ENCODE measurements around the gene UBR4. TPM values are rescaled to one million over a fixed set of nuclear protein-coding genes. Genes with fewer than 3 reads are reported as not detected.
A peak's percentile ranks its signal among the peaks of the same experiment; 100 is the strongest.

Gene UBR4
- total and polyA plus RNA-seq, 2 of the 8 experiments (the other 6 are each of a cell fraction or from before 2014, with no cell fraction given): 139 to 152 TPM

- Histone ChIP-seq H3K79me2 (ENCODE audit: control insufficient read depth in 1 of 2, insufficient read depth in 2 of 2, low read length in 2 of 2) (no peaks in the 10 kb centered on the region), H3K56ac (replicated peaks; ENCODE audit: insufficient read length, low read depth, low read length) (no peak overlapping the region), H2BK5ac (ENCODE audit: low read depth, low read length) (no peak overlapping the region), H2BK20ac (ENCODE audit: low read length) (0 out of 2 replicates have a peak overlapping the region, but pooled peaks have one; percentile 69), H4K91ac (replicated peaks; ENCODE audit: insufficient read length, low read length) (no peak overlapping the region), H3K9ac (replicated peaks in 1 of 4; ENCODE audit: extremely low read depth in 1 of 4, low read depth in 3 of 4, low read length in 3 of 4) (no peak overlapping the region; a peak in 1 of 7 replicates), H4K5ac (ENCODE audit: insufficient read length, low read depth, low read length) (no peak overlapping the region), H4K20me1 (replicated peaks in 1 of 2; ENCODE audit: control insufficient read depth in 1 of 2, insufficient read depth in 2 of 2, low read length in 2 of 2) (no peaks in the 10 kb centered on the region), H2AFZ (ENCODE audit: low read length) (no peak overlapping the region), H2BK12ac (ENCODE audit: low read depth, low read length) (no peak overlapping the region), H2BK15ac (ENCODE audit: low read length) (no peak overlapping the region), H3K27ac (ENCODE audit: low read depth, low read length) (no peak overlapping the region), H3K23me2 (ENCODE audit: low read depth, low read length) (no peaks in the 10 kb centered on the region), H3K4ac (replicated peaks; ENCODE audit: insufficient read length, low read depth, low read length) (no peak overlapping the region), H3K36me3 (ENCODE audit: control insufficient read depth in 2 of 4, insufficient read depth in 4 of 4, low read length in 3 of 4) (no peaks in the 10 kb centered on the region), H4K8ac (ENCODE audit: extremely low read depth, insufficient read depth, low read length) (peak overlapping the region; percentile 11; the same call in 1 of the 2 replicates), H3K27me3 (replicated peaks in 1 of 4; ENCODE audit: control insufficient read depth in 3 of 4, extremely low read depth in 1 of 4, insufficient read depth in 3 of 4, low read length in 3 of 4) (no peaks in the 10 kb centered on the region), H3K23ac (ENCODE audit: insufficient read length) (no peak overlapping the region), H3K4me2 (ENCODE audit: insufficient read depth in 1 of 2, low read depth in 2 of 2, low read length in 2 of 2) (no peak overlapping the region), H3K9me3 (ENCODE audit: insufficient read depth in 2 of 2, low read depth in 1 of 2, low read length in 1 of 2) (no peaks in the 10 kb centered on the region), H2AK5ac (ENCODE audit: low read depth, low read length) (0 out of 2 replicates have a peak overlapping the region, but pooled peaks have one; percentile 39), H3K4me1 (replicated peaks in 1 of 4; ENCODE audit: control insufficient read depth in 3 of 4, insufficient read depth in 4 of 4, low read length in 3 of 4) (no peaks in the 10 kb centered on the region; a peak in 2 of 7 replicates), H3K4me3 (ENCODE audit: extremely low read depth in 1 of 4, insufficient read depth in 2 of 4, low read depth in 3 of 4, low read length in 4 of 4) (no peak overlapping the region), H3K14ac (ENCODE audit: insufficient read length) (no peak overlapping the region), H2BK120ac (replicated peaks; ENCODE audit: low read depth, low read length) (no peak overlapping the region), H3K79me1 (ENCODE audit: low read depth, low read length) (peaks cover 2% of the 10 kb centered on the region; the same call in 1 of the 2 replicates), H3K18ac (ENCODE audit: extremely low read depth, low read length) (no peak overlapping the region)
- WGBS, 2 experiments (ENCODE audit: extremely low coverage in 1 of 2, insufficient coverage in 1 of 2, insufficient read length in 1 of 2, insufficient replicate concordance in 2 of 2, low coverage in 1 of 2, low lambda C conversion rate in 2 of 2, missing lambda C conversion rate in 1 of 2): 90% methylated on average over 15 of the region's 15 CpGs; no CpG with 5 or more reads in 1 of the 2 experiments
- no peak for DNase-seq (ENCODE audit: low read depth in 1 of 2, low spot score in 2 of 2)
- ChIA-PET CTCF (ENCODE audit: partially characterized antibody) (interaction anchor here (0.7 to 3.7 kb wide), 9 partner anchors 13 to 602 kb away, joined by 3 to 21 read pairs (median 5); no protein-coding TSS in a partner anchor), POLR2A (ENCODE audit: partially characterized antibody) (interaction anchor here (0.6 to 1.1 kb wide), 2 partner anchors 10 to 259 kb away, joined by 3 to 4 read pairs; no protein-coding TSS in a partner anchor)
- FAIRE-seq: no peak
- TF ChIP-seq PHF8 (conservative IDR thresholded peaks at IDR 0.05; ENCODE audit: low read depth, low read length): no peak
- no peak for TF ChIP-seq ATF3 (IDR thresholded peaks at IDR 0.05; ENCODE audit: insufficient read depth, low read depth, low read length)
- TF ChIP-seq POLR2A (IDR thresholded peaks at IDR 0.05; ENCODE audit: control extremely low read depth in 1 of 2, low read depth in 2 of 2, low read length in 2 of 2): no peak
- no peak for TF ChIP-seq SIRT6 (IDR thresholded peaks at IDR 0.05; ENCODE audit: low read length)
- TF ChIP-seq GTF2F1 (IDR thresholded peaks at IDR 0.05; ENCODE audit: borderline replicate concordance, low read depth, low read length): no peak
- TF ChIP-seq CTCF (IDR thresholded peaks at IDR 0.05; ENCODE audit: control extremely low read depth in 1 of 3, insufficient read depth in 1 of 3, low read depth in 1 of 3, low read length in 3 of 3): no peak
- TF ChIP-seq JUN (IDR thresholded peaks at IDR 0.05; ENCODE audit: low read depth, low read length): no peak
- TF ChIP-seq POLR2AphosphoS5 (IDR thresholded peaks at IDR 0.05; ENCODE audit: low read depth, low read length): no peak
- no peak for TF ChIP-seq CBX8 (IDR thresholded peaks at IDR 0.05; ENCODE audit: borderline replicate concordance, low read depth, low read length)
- TF ChIP-seq SP2 (IDR thresholded peaks at IDR 0.05; ENCODE audit: low read length): no peak
Observed at GRCh38 chr1:19049128-19049768, 160.8 kb downstream of the UBR4 start.
